Loucy (cell line): ENCODE results near the gene DCDC2B.
A peak's percentile ranks its signal among the peaks of the same experiment; 100 is the strongest.

Experiments used
- H2AFZ ChIP-seq: fragments of 200-600 bp; sonication (generic); 2 replicates; pipeline ENCODE4 v1.6.0; 2016; ENCODE audit warnings: antibody characterized with exemption, mild to moderate bottlenecking, low read length, moderate library complexity
- H3F3A ChIP-seq: fragments of 200-600 bp; 2 replicates; pipeline ENCODE4 v1.6.0; 2016; ENCODE audit warnings: antibody characterized with exemption, low read depth, mild to moderate bottlenecking
- H3K27me3 ChIP-seq: fragments of 200-600 bp; sonication (generic); 2 replicates; pipeline ENCODE4 v1.6.1; 2014; ENCODE audit warnings: low read length, mild to moderate bottlenecking; ENCODE audit not compliant: insufficient read depth, poor library complexity, severe bottlenecking
- H3K36me3 ChIP-seq: fragments of 200-600 bp; sonication (generic); 2 replicates; pipeline ENCODE4 v1.6.1; 2016; ENCODE audit warnings: low read length; ENCODE audit not compliant: insufficient read depth
- H3K4me1 ChIP-seq: fragments of 200-600 bp; sonication (generic); 2 replicates; pipeline ENCODE4 v1.5.1; 2014; ENCODE audit warnings: low read length, mild to moderate bottlenecking; ENCODE audit not compliant: insufficient read depth, poor library complexity, severe bottlenecking
- H3K4me2 ChIP-seq: fragments of 200-600 bp; sonication (generic); 2 replicates; pipeline ENCODE4 v1.6.0; 2014; ENCODE audit warnings: antibody characterized with exemption, low read length, low read depth, mild to moderate bottlenecking; ENCODE audit not compliant: poor library complexity, severe bottlenecking
- H3K4me3 ChIP-seq: fragments of 200-600 bp; sonication (generic); 2 replicates; pipeline ENCODE4 v1.5.1; 2014; ENCODE audit warnings: low read length, mild to moderate bottlenecking, mixed read lengths; ENCODE audit not compliant: poor library complexity, severe bottlenecking
- H3K79me2 ChIP-seq: fragments of 200-600 bp; sonication (generic); 2 replicates; pipeline ENCODE4 v1.6.1; 2014; ENCODE audit warnings: low read length; ENCODE audit not compliant: insufficient read depth
- H3K9ac ChIP-seq: fragments of 200-600 bp; sonication (generic); 2 replicates; pipeline ENCODE4 v1.6.0; 2014; ENCODE audit warnings: mild to moderate bottlenecking, low read depth, low read length, moderate library complexity; ENCODE audit not compliant: poor library complexity, severe bottlenecking
- H3K9me2 ChIP-seq: fragments of 200-600 bp; sonication (generic); replicated peaks from 2 replicates; pipeline ENCODE4 v1.6.1; 2016; ENCODE audit warnings: low read depth, low read length, mixed read lengths
- H3K9me3 ChIP-seq: fragments of 200-600 bp; sonication (generic); 2 replicates; pipeline ENCODE4 v1.6.1; 2014; ENCODE audit warnings: mild to moderate bottlenecking, antibody characterized with exemption, low read length, low read depth; ENCODE audit not compliant: insufficient read depth
- H4K20me1 ChIP-seq: fragments of 200-600 bp; sonication (generic); 2 replicates; pipeline ENCODE4 v1.6.0; 2014; ENCODE audit warnings: antibody characterized with exemption, low read length, mild to moderate bottlenecking; ENCODE audit not compliant: insufficient read depth, poor library complexity, severe bottlenecking
- CTCF ChIP-seq: fragments of 200-600 bp; sonication (generic); conservative IDR thresholded peaks from 2 replicates; pipeline ENCODE4 v1.5.1; 2014; ENCODE audit warnings: mild to moderate bottlenecking, antibody characterized with exemption, low read length
- EZH2phosphoT487 ChIP-seq: fragments of 200-600 bp; IDR thresholded peaks from 2 replicates; pipeline ENCODE4 v1.6.1; 2018; ENCODE audit warnings: antibody characterized with exemption, mild to moderate bottlenecking, moderate library complexity, borderline replicate concordance

Gene DCDC2B

GRCh38 chr1:32215629-32216480 lies 7.0 kb downstream of the DCDC2B start:
- Histone ChIP-seq H3K79me2 (no peaks in the 10 kb centered on the region), H3K9ac (no peak overlapping the region), H3K9me2 (no peaks in the 10 kb centered on the region), H2AFZ (no peak overlapping the region), H3K36me3 (no peaks in the 10 kb centered on the region), H3K27me3 (no peaks in the 10 kb centered on the region), H3K4me1 (peaks cover under 1% of the 10 kb centered on the region), H3K9me3 (no peaks in the 10 kb centered on the region), H3K4me3 (no peak overlapping the region), H3K4me2 (no peak overlapping the region), H3F3A (no peaks in the 10 kb centered on the region), H4K20me1 (no peaks in the 10 kb centered on the region)
- TF ChIP-seq CTCF (peak; percentile 95), EZH2phosphoT487 (no peak)

- TF ChIP-seq EZH2phosphoT487 = no peak
- no peak for TF ChIP-seq CTCF
- no peak overlapping the region for H3K9ac ChIP-seq
Measured at GRCh38 chr1:32216566-32216965, 7.7 kb downstream of the DCDC2B start.

GRCh38 chr1:32219022-32219421 lies 10.1 kb downstream of the DCDC2B start:
- Histone ChIP-seq H3K79me2 (peaks cover 18% of the 10 kb centered on the region), H3F3A (no peaks in the 10 kb centered on the region), H3K27me3 (no peaks in the 10 kb centered on the region), H3K4me1 (peaks cover 24% of the 10 kb centered on the region), H3K9ac (no peak overlapping the region), H2AFZ (no peak overlapping the region), H4K20me1 (no peaks in the 10 kb centered on the region), H3K4me3 (no peak overlapping the region), H3K9me3 (no peaks in the 10 kb centered on the region), H3K36me3 (no peaks in the 10 kb centered on the region), H3K9me2 (no peaks in the 10 kb centered on the region), H3K4me2 (no peak overlapping the region)
- TF ChIP-seq CTCF (no peak), EZH2phosphoT487 (no peak)

More at GRCh38 chr1:32216566-32216965, 7.7 kb downstream of the DCDC2B start:
- Histone ChIP-seq H3K9me2 (no peaks in the 10 kb centered on the region), H3F3A (no peaks in the 10 kb centered on the region), H3K36me3 (no peaks in the 10 kb centered on the region), H4K20me1 (no peaks in the 10 kb centered on the region), H3K4me2 (no peak overlapping the region), H3K4me3 (no peak overlapping the region), H3K79me2 (no peaks in the 10 kb centered on the region), H2AFZ (no peak overlapping the region), H3K9me3 (no peaks in the 10 kb centered on the region), H3K27me3 (no peaks in the 10 kb centered on the region), H3K4me1 (peaks cover 7% of the 10 kb centered on the region)
